NCI-H1417 treated with DMSO at 0.1 percent for 48 hours (cell line): ENCODE results near the gene SECISBP2.

Experiments
- DNase-seq: peaks from one replicate; lab custom pipeline; 2025; lab: John Stamatoyannopoulos, UW

The SECISBP2 gene

DNA sequence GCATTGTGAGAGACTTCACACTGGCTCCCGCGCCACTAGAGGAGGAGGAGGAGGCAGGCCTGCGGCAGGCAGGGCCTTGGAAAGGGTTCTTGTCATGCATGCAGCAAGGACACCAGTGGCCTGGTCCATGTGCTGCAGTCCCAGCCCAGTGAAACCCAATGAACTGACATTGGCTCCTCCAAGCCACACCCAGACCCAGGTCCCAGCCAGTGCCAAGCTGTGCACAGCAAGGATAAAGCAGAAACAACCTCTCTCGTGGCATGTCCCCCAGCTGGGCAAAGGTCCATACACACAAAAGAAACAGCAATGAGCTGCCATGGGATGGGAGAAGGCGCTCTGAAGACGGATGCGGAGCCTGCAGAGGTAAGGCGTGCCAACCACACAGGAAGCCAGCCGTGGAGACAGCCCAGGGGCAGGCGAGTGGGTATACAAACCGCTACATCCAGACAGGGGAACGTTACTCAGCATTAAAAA is 90.4 kb downstream of the SECISBP2 start:
- no peak for DNase-seq
